Mammary epithelial cell (primary cell): ENCODE measurements around the gene ANKRD13B.

Experiments used
- EZH2 ChIP-seq: IDR thresholded peaks from 2 replicates; pipeline ENCODE4 v1.6.1; 2012; ENCODE audit warnings: low read length, inconsistent platforms, borderline replicate concordance
- TF ChIP-seq, protein P1 (sequence below), 2 donors: IDR thresholded peaks in 1 of 2; conservative IDR thresholded peaks in 1 of 2; 2 replicates each; pipeline ENCODE4 v1.5.1; 2011 to 2012; ENCODE audit warnings: inconsistent platforms in 2 of 2, low read length in 2 of 2, mild to moderate bottlenecking in 2 of 2, control low read depth in 1 of 2, low read depth in 1 of 2; ENCODE audit not compliant: insufficient read depth in 1 of 2; ENCODE audit errors: extremely low read depth in 1 of 2

DNA sequence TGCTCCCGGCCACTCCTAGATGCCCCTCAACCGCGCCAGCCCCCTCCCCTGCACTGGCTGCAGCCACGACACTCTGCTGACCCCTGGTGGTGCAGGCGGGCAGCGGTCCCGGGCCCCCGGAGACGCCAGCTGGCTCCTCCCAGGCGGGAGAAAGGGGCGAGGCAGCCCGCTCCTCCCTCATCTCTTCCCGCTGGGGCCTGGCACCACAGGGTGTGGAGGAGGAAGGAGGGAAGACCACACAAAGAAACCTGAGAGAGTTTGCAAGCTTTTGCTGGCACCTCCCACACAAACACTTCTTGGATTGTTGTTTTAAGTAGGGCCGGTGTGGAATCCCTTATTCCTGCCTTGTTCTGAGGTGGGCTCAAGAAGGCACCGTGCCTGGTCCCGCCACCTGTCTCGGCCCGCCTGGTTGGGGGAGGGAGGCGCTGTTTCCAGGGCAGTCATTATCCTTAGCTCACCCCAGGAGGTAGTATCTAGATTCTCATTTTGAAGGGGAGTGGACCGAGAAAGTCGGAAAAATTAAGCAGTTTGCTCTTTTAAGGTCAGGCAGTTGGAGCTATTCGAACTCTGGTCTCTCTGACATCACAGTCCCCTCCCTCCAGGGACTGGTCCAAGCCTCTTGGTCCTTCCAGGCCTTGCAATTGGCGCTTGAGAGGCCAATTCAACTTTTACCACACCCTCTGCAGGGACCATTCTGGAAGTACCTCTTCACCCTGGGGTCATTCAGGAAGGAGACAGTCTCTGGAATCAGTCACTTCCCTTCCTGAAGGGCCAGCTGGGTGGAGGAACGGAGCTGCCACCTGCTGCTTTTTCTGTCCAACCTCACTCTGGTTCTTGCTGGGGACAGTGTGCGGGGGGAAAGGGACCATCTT, 959 bp upstream of the ANKRD13B start:
- no peak for TF ChIP-seq EZH2
- TF ChIP-seq, protein P1, sequence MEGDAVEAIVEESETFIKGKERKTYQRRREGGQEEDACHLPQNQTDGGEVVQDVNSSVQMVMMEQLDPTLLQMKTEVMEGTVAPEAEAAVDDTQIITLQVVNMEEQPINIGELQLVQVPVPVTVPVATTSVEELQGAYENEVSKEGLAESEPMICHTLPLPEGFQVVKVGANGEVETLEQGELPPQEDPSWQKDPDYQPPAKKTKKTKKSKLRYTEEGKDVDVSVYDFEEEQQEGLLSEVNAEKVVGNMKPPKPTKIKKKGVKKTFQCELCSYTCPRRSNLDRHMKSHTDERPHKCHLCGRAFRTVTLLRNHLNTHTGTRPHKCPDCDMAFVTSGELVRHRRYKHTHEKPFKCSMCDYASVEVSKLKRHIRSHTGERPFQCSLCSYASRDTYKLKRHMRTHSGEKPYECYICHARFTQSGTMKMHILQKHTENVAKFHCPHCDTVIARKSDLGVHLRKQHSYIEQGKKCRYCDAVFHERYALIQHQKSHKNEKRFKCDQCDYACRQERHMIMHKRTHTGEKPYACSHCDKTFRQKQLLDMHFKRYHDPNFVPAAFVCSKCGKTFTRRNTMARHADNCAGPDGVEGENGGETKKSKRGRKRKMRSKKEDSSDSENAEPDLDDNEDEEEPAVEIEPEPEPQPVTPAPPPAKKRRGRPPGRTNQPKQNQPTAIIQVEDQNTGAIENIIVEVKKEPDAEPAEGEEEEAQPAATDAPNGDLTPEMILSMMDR (conservative IDR thresholded peaks at IDR 0.05 in 1 of 2, IDR thresholded peaks at IDR 0.05 in 1 of 2; ENCODE audit: extremely low read depth in 1 of 2, insufficient read depth in 1 of 2, low read depth in 1 of 2, low read length in 2 of 2) = peak; percentile 74 to 97
